HG03378 (cell line): ENCODE measurements around the gene ELF1.
A peak's percentile ranks its signal among the peaks of the same experiment; 100 is the strongest.
"Not testable (repeated sequence)": the region's sequence is repeated elsewhere in the genome, so short reads cannot be mapped to it uniquely, and the experiment has no call there.

Source experiments
- ATAC-seq: cut with Tn5 transposase; IDR thresholded peaks from one replicate; pipeline ENCODE4 v1.9.1; 2021; ENCODE audit warnings: mild to moderate bottlenecking, moderate library complexity; ENCODE audit not compliant: unreplicated experiment

Gene ELF1

GRCh38 chr13:40958655-40959054, 60.5 kb downstream of the ELF1 start:
- ATAC-seq: no peak

GRCh38 chr13:40946485-40946884, 72.6 kb downstream of the ELF1 start:
- ATAC-seq: no peak

DNA sequence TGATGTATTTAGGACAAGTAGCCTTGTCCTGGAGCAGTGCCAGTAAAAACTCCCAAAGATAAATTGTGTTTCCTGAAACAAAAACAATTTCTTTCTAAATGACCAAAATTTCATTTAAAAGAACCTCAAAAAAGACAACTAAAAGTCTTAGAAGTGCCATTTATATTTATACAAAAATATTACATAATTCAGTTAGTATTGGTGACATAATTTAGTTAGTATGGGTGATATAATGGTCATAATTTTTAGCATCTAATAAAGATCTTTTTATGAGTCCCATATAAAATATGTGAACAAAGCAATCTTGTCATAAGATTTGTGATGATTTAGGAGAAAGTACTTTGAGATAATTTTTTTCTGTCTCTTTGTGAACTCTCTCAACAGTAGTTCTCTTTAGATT, 76.0 kb downstream of the ELF1 start:
- no peak for ATAC-seq

GRCh38 chr13:40941581-40941980, 77.5 kb downstream of the ELF1 start:
- ATAC-seq: no peak

- no peak for ATAC-seq
These were observed 78.3 kb downstream of the ELF1 start for GRCh38 chr13:40940841-40941240.

DNA sequence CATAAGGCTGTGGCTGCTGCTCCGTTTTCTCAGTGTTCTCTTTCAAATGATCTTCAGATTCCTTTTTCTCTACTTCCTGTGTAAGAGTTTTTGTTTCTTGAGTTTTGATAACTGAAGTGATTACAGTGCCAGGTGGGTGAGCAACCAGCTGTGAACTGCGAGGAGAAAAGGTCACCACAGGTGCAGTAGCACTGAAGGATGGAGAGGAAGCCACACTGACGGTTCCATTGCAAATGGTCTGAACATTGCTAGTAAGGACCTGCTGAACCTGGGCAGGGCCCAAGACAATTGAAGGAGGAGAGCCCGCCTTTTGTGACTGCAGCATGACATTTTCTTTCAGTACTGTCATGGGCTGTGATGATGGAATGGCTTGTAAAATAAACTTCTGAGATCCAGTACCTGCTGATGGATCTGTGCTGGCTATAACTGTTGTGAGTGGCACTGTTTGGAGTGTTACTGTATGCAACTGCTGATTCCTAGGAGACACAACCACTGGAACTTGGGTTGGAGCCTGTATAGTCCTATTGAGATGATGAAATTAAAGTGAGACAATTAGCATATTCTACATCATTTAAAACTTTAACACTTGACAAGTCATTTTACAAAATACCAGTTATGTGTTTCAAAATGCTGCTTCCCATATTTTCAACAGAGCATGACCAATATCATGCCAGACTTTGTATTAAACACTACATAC, 85.5 kb downstream of the ELF1 start:
- ATAC-seq: peak; percentile 63

DNA sequence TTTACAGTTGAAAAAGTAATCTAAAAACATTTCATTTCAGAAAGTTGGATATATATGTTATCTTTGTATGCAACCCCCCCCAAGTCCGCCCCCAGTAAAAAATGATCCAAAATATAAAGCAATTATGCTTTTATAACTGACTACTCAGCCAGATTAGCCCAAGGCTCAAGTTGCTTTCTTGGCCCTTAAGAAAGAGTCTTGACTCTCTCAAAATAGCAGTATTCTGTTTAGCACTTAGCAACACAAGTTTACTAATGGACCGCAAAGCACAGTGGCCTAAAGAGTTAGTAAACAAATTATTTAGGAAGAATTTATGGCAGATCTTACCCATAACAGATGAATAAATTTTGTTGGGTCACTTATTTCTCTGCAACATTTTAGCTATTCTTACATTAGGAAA, 86.9 kb downstream of the ELF1 start:
- ATAC-seq: no peak

GRCh38 chr13:40931719-40932118, 87.4 kb downstream of the ELF1 start:
- no peak for ATAC-seq

- not testable (repeated sequence) for ATAC-seq
These were observed 89.2 kb downstream of the ELF1 start for GRCh38 chr13:40929883-40930282.

- no peak for ATAC-seq
These were observed 90.1 kb downstream of the ELF1 start for GRCh38 chr13:40928980-40929379.

DNA sequence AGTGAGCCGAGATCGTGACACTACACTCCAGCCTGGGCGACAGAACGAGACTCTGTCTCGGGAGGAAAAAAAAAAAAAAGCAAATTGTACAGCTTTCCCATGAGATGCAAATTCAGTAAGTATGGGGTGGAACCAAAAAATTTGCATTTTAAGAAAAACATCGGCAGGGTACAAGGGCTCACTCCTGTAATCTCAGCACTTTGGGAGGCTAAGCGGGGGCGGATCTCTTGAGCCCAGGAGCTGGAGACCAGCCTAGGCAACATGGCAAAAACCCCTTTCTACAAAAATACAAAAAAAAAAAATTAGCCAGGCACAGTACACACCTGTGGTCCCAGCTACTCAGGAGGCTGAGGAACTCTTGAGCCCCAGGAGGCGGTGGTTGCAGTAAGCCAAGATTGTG, 91.2 kb downstream of the ELF1 start:
- ATAC-seq: no peak

GRCh38 chr13:40923867-40924266, 95.2 kb downstream of the ELF1 start:
- no peak for ATAC-seq

DNA sequence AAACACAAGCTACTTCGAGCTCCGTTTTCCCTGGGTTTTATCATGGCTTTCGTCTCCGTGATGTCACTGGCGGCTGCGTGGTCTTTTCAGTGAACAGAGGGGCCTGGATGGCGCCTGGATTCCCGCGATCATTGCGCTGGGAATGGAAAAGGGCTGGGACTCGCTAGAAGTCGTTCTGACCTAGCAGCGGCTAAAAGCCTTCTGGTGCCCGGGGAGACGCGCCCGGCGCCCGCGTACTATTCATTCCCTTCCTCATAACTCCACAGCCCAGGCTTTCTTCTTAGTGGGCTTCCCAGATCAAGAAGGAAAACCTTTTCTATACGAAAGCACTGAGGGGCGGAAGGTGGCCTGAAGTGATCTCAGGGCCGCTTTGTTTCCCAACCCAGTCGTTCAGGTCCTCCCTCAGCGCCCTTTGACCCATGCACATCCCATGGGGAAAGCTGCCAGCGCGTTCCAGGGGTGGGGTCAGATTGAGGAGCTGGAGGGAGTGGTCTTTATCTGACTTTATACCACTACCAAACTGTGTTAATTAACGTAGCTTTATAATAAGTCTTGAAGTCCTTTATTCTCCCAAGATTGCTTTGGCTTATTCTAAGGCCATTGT, 96.6 kb downstream of the ELF1 start:
- ATAC-seq: no peak

GRCh38 chr13:40920826-40921225, 98.3 kb downstream of the ELF1 start:
- ATAC-seq: no peak

DNA sequence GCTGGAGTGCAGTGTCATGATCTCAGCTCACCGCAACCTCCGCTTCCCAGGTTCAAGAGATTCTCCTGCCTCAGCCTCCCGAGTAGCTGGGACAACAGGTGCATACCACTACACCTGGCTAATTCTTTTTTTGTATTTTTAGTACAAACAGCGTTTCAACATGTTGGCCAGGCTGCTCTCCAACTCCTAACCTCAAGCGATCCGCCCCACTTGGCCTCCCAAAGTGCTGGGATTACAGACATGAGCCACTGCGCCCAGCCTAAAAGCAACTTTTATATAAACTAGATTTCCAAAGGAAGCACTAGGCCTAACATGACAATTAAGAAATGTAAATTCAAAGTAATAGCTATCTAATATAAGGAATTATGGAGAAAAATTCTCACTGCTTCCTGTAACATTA, 99.2 kb downstream of the ELF1 start:
- ATAC-seq: not testable (repeated sequence)

- no peak for ATAC-seq
These were observed 102.7 kb downstream of the ELF1 start for GRCh38 chr13:40916207-40916998.

GRCh38 chr13:40914863-40915262, 104.3 kb downstream of the ELF1 start:
- not testable (repeated sequence) for ATAC-seq

- no peak for ATAC-seq
These were observed 107.8 kb downstream of the ELF1 start for GRCh38 chr13:40911341-40911740.

GRCh38 chr13:40910324-40911050, 108.6 kb downstream of the ELF1 start:
- peak; percentile 74 for ATAC-seq

DNA sequence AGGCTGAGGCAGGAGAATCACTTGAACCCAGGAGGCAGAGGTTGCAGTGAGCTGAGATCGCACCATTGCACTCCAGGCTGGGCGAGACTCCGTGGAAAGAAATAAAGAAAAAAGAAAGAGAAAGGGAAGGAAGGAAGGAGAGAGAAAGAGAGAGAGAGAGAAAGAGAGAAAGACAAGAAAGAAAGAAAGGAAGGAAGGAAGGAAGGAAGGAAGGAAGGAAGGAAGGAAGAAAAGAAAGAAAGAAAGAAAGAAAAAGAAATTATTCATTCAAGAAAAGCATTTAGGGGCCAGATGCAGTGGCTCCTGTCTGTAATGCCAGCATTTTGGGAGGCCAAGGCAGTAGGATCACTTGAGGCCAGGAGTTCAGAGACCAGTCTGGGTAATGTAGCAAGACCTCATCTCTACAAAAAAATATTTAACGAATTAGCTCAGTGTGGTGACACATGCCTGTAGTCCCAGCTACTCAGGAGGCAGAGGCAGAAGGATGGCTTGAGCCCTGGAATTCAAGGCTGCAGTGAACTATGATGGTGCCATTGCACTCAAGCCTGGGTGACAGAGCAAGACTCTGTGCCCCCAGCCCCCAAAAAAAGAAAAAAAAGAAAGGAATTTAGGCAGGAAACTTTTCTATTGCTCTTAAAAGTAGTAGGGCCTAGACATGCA, 109.4 kb downstream of the ELF1 start:
- not testable (repeated sequence) for ATAC-seq

- no peak for ATAC-seq
These were observed 110.6 kb downstream of the ELF1 start for GRCh38 chr13:40908546-40908945.
